HG03135 (cell line): Measurements from ENCODE around the gene LCMT1.
"Not testable (repeated sequence)": the region's sequence is repeated elsewhere in the genome, so short reads cannot be mapped to it uniquely, and the experiment has no call there.

ENCODE experiments used
- ATAC-seq: cut with Tn5 transposase; IDR thresholded peaks from one replicate; pipeline ENCODE4 v1.9.1; 2021; ENCODE audit warnings: mild to moderate bottlenecking, moderate library complexity; ENCODE audit not compliant: unreplicated experiment

Gene LCMT1

GRCh38 chr16:25141648-25142047 is 30.1 kb downstream of the LCMT1 start:
- no peak for ATAC-seq

GRCh38 chr16:25143928-25144327 is 32.4 kb downstream of the LCMT1 start:
- ATAC-seq, result no peak

- no peak for ATAC-seq
Measured at GRCh38 chr16:25148568-25149215, 37.1 kb downstream of the LCMT1 start.

GRCh38 chr16:25151996-25152395 is 40.5 kb downstream of the LCMT1 start:
- no peak for ATAC-seq

GRCh38 chr16:25155553-25156460 is 44.3 kb downstream of the LCMT1 start:
- ATAC-seq, result no peak

- no peak for ATAC-seq
Measured at GRCh38 chr16:25157271-25157875, 45.8 kb downstream of the LCMT1 start.

- ATAC-seq, result no peak
Measured at GRCh38 chr16:25158401-25158800, 46.9 kb downstream of the LCMT1 start.

GRCh38 chr16:25161753-25162367 is 50.3 kb downstream of the LCMT1 start:
- ATAC-seq, result no peak

GRCh38 chr16:25163683-25164082 is 52.1 kb downstream of the LCMT1 start:
- ATAC-seq, result no peak

GRCh38 chr16:25165284-25165683 is 53.7 kb downstream of the LCMT1 start:
- no peak for ATAC-seq

GRCh38 chr16:25167920-25168319 is 56.4 kb downstream of the LCMT1 start:
- ATAC-seq, result not testable (repeated sequence)

- ATAC-seq, result no peak
Measured at GRCh38 chr16:25171390-25171789, 59.8 kb downstream of the LCMT1 start.

- no peak for ATAC-seq
Measured at GRCh38 chr16:25172831-25173230, 61.3 kb downstream of the LCMT1 start.

- no peak for ATAC-seq
Measured at GRCh38 chr16:25174285-25174684, 62.7 kb downstream of the LCMT1 start.

- no peak for ATAC-seq
Measured at GRCh38 chr16:25176136-25176535, 64.6 kb downstream of the LCMT1 start.

GRCh38 chr16:25177512-25177830 is 65.9 kb downstream of the LCMT1 start:
- no peak for ATAC-seq

- no peak for ATAC-seq
Measured at GRCh38 chr16:25177831-25178688, 66.5 kb downstream of the LCMT1 start.

GRCh38 chr16:25181236-25181635 is 69.7 kb downstream of the LCMT1 start:
- ATAC-seq, result not testable (repeated sequence)

- no peak for ATAC-seq
Measured at GRCh38 chr16:25184771-25185170, 73.2 kb downstream of the LCMT1 start.

- no peak for ATAC-seq
Measured at GRCh38 chr16:25187491-25187795, 75.9 kb downstream of the LCMT1 start.

- ATAC-seq, result no peak
Measured at GRCh38 chr16:25189305-25189704, 77.8 kb downstream of the LCMT1 start.
